Upper lobe of right lung (tissue), 1 donor: ENCODE results near the gene XIAP. TPM values are rescaled to one million over a fixed set of nuclear protein-coding genes. Genes with fewer than 3 reads are reported as not detected.
"Not testable (repeated sequence)": the region's sequence is repeated elsewhere in the genome, so short reads cannot be mapped to it uniquely, and the experiment has no call there.

Experiments used
- ATAC-seq: fragments of 200-7000 bp; cut with Tn5 transposase; one replicate; pipeline ENCODE4 v1.9.1; 2020; ENCODE audit warnings: mild to moderate bottlenecking, moderate library complexity
- DNase-seq: peaks from one replicate; pipeline ENCODE4 v3.0.0-alpha.2; 2020
- H3K27ac ChIP-seq: fragments of 200-600 bp; one replicate; pipeline ENCODE4 v1.8.0; 2022
- H3K27me3 ChIP-seq: fragments of 200-600 bp; one replicate; pipeline ENCODE4 v1.8.0; 2022; ENCODE audit warnings: mild to moderate bottlenecking
- H3K36me3 ChIP-seq: fragments of 200-600 bp; one replicate; pipeline ENCODE4 v1.8.0; 2022
- H3K4me1 ChIP-seq: fragments of 200-600 bp; one replicate; pipeline ENCODE4 v1.8.0; 2022
- H3K4me3 ChIP-seq: fragments of 200-600 bp; one replicate; pipeline ENCODE4 v1.8.0; 2022; ENCODE audit warnings: mild to moderate bottlenecking
- H3K9me3 ChIP-seq: fragments of 200-600 bp; one replicate; pipeline ENCODE4 v1.8.0; 2022
- intact Hi-C: fragments of 100-400 bp; cut with DNase I; formaldehyde crosslinking; loops from one replicate; pipeline ENCODE4 v1.11.0; 2022
- total RNA-seq: library from RNA; stranded (reverse); fragmentation: NEBNext Ultra II Directional; extraction: Animal tissue kit (Norgen Biotek cat#: 25700); gene quantifications from one replicate; pipeline ENCODE4 v1.2.1, GENCODE V29; 2021
- TF ChIP-seq, protein P1 (sequence below): fragments of 200-600 bp; IDR thresholded peaks from one replicate; pipeline ENCODE4 v1.8.0; 2022; ENCODE audit warnings: antibody characterized with exemption
- donor health status: DM: no; HTN: yes; CAD: no; lungs with severe emphysema.

The XIAP gene
- total RNA-seq, 1 donor from 2014 or later, result 58.2 TPM

GRCh38 chrX:123920105-123920785 lies 60.4 kb downstream of the XIAP start:
- H3K9me3 ChIP-seq, result no peaks in the 10 kb centered on the region
- TF ChIP-seq, protein P1, sequence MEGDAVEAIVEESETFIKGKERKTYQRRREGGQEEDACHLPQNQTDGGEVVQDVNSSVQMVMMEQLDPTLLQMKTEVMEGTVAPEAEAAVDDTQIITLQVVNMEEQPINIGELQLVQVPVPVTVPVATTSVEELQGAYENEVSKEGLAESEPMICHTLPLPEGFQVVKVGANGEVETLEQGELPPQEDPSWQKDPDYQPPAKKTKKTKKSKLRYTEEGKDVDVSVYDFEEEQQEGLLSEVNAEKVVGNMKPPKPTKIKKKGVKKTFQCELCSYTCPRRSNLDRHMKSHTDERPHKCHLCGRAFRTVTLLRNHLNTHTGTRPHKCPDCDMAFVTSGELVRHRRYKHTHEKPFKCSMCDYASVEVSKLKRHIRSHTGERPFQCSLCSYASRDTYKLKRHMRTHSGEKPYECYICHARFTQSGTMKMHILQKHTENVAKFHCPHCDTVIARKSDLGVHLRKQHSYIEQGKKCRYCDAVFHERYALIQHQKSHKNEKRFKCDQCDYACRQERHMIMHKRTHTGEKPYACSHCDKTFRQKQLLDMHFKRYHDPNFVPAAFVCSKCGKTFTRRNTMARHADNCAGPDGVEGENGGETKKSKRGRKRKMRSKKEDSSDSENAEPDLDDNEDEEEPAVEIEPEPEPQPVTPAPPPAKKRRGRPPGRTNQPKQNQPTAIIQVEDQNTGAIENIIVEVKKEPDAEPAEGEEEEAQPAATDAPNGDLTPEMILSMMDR, result no peak
- no peak overlapping the region for H3K4me3 ChIP-seq
- intact Hi-C loops, result no loop called here
- no peaks in the 10 kb centered on the region for H3K36me3 ChIP-seq
- no peak overlapping the region for H3K27ac ChIP-seq
- H3K27me3 ChIP-seq, result no peaks in the 10 kb centered on the region
- DNase-seq (no peak), ATAC-seq (no peak)
- no peaks in the 10 kb centered on the region for H3K4me1 ChIP-seq

GRCh38 chrX:123923211-123923610 lies 63.4 kb downstream of the XIAP start:
- TF ChIP-seq, protein P1, result no peak

DNA sequence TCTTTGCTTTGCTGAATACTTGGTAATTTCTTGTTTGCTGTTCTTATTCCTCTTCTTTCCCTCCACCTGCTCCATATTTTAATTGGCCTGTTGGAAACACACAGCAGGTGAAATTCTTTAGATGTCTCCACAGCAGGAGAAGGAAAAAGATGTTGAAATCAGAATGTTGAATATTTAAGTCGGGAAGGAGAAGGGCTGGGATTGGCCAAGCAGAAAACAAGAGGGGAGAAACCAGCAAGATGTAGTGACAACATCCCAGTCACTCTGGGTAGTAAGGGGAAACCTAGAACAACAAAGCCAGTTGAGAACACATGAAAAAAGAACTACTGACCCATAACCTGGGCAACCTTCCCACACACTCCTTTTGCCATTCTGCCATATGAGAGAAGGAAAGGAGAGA lies 64.3 kb downstream of the XIAP start:
- Histone ChIP-seq H3K27ac (no peak overlapping the region), H3K27me3 (no peaks in the 10 kb centered on the region), H3K9me3 (no peaks in the 10 kb centered on the region), H3K4me3 (no peak overlapping the region), H3K4me1 (no peaks in the 10 kb centered on the region), H3K36me3 (no peaks in the 10 kb centered on the region)
- ATAC-seq, result no peak
- intact Hi-C loops, result no loop called here
- TF ChIP-seq, protein P1, result no peak
- no peak for DNase-seq

More at GRCh38 chrX:123923211-123923610, 63.4 kb downstream of the XIAP start:
- Histone ChIP-seq H3K4me3 (no peak overlapping the region), H3K9me3 (no peaks in the 10 kb centered on the region), H3K27ac (no peak overlapping the region), H3K4me1 (no peaks in the 10 kb centered on the region), H3K36me3 (no peaks in the 10 kb centered on the region), H3K27me3 (no peaks in the 10 kb centered on the region)
- no peak for DNase-seq
- no peak for ATAC-seq
- intact Hi-C loops, result no loop called here

DNA sequence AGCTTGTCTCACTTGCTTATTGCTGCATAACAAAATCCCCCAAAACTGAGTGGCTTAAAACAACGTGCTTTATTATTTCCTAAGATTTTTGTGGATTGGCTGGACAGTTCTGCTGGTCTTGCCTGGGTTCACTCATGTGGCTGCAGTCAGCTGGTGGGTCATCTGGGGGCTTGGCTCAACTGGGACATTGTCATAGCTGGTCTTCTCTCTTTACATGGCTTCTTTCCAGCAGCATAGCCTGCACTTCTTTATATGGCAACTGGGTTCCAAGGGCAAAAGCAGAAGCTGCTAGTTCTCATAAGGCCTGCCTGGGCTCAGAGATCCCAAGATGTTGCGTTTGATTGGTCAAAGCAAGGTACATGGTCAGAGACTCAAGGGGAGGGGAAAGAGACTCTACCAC lies 68.0 kb downstream of the XIAP start:
- TF ChIP-seq, protein P1, result no peak
- DNase-seq (no peak), ATAC-seq (no peak)
- no peaks in the 10 kb centered on the region for H3K4me1 ChIP-seq
- no peak overlapping the region for H3K27ac ChIP-seq
- no peaks in the 10 kb centered on the region for H3K36me3 ChIP-seq
- intact Hi-C loops, result no loop called here
- no peak overlapping the region for H3K4me3 ChIP-seq
- H3K9me3 ChIP-seq, result no peaks in the 10 kb centered on the region
- no peaks in the 10 kb centered on the region for H3K27me3 ChIP-seq

DNA sequence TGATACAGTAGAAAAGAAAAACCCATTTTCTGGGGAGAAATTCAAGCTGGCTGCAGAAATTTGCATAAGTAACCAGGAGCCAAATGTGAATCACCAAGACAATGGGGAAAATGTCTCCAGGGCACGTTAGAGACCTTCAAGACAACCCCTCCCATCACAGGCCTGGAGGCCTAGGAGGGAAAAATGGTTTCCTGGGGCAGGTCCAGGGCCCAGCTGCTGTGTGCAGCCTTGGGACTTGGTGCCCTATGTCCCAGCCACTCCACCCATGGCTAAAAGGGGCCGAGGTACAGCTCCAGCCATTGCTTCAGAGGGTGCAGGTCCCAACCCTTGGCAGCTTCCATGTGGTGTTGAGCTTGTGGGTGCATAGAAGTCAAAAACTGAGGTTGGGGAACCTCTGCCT lies 72.2 kb downstream of the XIAP start:
- DNase-seq, H3K9me3 ChIP-seq, H3K27me3 ChIP-seq, H3K27ac ChIP-seq, H3K4me3 ChIP-seq, H3K4me1 ChIP-seq, H3K36me3 ChIP-seq, ATAC-seq, intact Hi-C loops: not testable (repeated sequence)

DNA sequence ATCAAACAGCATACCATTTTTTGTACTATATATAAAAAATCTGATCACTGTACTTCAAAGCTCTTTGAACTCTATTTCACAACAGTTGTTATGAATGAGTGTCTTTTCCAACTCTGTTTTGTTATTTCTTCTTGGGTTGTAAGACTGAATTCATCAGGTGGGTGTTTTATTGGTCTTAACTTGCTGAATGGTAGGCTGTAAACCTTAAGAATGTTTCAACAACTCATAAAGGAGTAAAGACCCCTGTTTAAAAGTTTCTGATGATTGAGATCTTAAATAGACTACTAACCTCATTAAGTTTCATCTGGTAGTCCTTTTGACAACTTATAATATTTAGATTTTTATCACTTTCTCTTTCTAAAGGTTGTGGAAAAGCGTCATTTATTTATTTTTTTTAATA lies 83.2 kb downstream of the XIAP start:
- Histone ChIP-seq H3K27me3 (no peaks in the 10 kb centered on the region), H3K9me3 (no peaks in the 10 kb centered on the region), H3K36me3 (no peaks in the 10 kb centered on the region), H3K27ac (no peak overlapping the region), H3K4me3 (no peak overlapping the region), H3K4me1 (no peaks in the 10 kb centered on the region)
- TF ChIP-seq, protein P1, result no peak
- intact Hi-C loops, result no loop called here
- DNase-seq (no peak), ATAC-seq (no peak)
